Hippocampal formation (tissue), 2 donors: ENCODE data around the gene SOD3.

Source experiments
- DNase-seq, 2 donors: peaks; one replicate each; lab custom pipeline; 2025; lab: John Stamatoyannopoulos, UW

The SOD3 gene

DNA sequence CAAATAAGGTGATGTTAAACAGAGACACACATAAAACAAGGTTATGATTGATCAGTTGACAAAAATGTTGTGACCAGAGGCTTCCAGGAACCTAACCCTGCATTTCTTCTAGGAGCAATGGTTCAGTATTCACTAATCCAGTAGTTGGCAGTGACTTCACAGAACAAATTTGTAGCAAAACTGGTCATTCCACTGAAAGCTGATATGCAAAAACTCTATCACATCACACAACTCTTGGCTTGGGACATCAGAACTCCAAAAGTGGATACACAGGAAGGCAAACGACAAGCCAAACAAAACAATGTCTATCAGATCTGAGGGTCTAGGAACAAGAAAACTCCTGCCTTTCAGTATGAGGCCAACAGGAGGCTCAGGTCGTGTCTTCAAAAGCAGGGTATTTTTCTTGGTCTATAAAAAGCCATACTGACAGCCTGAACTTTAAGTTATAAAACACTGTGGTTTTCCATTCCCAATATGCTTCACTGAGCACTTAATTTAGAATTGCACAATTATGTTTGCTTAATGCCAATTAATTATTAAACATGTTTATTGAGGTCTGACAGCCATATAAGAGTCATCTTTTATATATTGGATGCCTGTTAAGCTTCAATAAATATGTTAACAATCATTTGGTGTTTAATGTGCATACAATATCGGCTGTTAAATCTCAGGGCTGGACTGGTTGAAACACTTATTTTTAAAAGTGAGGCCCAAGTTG, 45.6 kb downstream of the SOD3 start:
- no peak for DNase-seq

GRCh38 chr4:24842356-24842755, 47.0 kb downstream of the SOD3 start:
- DNase-seq: no peak

- DNase-seq: no peak
Measured at GRCh38 chr4:24843096-24843495, 47.7 kb downstream of the SOD3 start.

GRCh38 chr4:24845132-24845531, 49.8 kb downstream of the SOD3 start:
- DNase-seq: no peak

GRCh38 chr4:24845902-24846301, 50.5 kb downstream of the SOD3 start:
- DNase-seq: no peak

DNA sequence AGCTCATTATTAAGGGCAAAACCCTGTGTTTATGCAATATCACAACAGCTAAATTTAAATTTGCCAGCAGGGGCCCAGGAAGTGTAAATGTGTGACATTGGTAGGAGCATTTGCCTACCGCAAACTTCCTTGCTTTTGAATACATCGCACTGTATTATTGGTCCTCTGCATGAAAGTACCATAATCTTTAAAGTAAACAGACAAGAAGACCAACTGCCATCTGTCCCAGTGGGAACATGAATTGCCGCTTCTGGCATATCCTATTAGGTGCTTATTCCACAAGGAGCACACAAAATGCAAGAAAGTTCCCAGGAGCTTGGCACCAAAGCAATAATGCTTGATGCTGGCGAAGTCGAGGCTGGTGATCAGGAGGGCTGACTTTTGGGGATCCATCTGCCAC, 51.3 kb downstream of the SOD3 start:
- DNase-seq: no peak

GRCh38 chr4:24849351-24849750, 54.0 kb downstream of the SOD3 start:
- DNase-seq: no peak

DNA sequence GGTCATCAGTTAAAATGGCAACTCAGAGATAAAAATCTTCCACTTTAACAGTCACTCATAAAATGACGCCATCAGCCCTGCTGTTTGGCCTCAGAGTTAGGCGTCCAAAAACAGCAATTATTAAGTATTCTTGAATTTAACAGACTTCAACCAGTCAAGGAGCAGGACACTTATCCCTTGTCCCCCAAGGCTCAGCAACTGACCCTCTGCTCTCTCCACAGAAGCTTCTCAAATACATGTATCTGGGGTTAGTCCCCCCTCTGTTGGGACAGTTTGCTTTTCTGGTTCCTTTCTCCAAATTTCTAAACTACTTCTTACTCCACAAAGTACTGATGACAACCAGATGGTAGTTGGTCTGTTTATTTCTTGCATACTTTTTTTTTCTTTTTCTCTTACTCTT, 54.4 kb downstream of the SOD3 start:
- DNase-seq: no peak
